GDM1 (cell line): ENCODE measurements around the gene PITPNC1.
"Not testable (repeated sequence)": the region's sequence is repeated elsewhere in the genome, so short reads cannot be mapped to it uniquely, and the experiment has no call there.

Experiments
- DNase-seq: peaks from one replicate; lab custom pipeline; 2025; lab: John Stamatoyannopoulos, UW

Gene PITPNC1

DNA sequence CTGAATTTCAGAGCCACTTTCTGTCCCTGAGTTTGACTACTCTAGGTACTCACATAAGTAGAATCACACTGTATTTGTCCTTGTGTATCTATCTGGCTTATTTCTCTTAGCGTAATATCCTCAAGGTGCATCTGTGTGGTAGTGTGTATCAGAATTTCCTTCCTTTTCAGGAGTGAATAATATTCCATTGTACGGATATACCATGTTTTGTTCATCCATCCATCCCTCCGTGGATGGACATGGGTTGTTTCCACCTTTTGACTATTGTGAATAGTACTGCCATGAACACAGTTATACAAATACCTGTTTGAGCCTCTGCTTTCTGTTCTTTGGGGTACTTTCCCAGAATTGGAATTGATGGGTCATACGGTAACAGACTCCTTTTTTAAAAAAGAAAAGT, 111.7 kb downstream of the PITPNC1 start:
- no peak for DNase-seq

- DNase-seq, result no peak
Observed at GRCh38 chr17:67489273-67489672, 112.2 kb downstream of the PITPNC1 start.

DNA sequence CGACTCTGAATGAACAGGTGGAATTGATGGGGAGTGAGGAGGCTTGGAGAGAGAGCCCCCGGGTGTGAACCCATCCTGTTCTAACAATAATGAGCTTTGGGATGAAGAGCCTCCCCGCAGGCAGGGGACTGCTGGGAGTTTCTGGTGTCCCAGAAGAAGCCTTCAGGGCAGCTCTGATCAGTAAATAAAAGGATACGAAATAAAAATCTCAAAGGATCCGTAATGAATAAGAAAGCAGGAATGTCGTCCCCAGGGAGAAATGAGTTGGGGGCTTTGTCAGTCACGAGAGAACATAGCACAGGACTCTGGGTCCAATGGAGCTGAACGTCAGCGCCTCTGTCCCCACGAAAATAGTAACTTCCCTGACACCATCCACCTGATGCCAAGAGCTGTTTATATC, 113.4 kb downstream of the PITPNC1 start:
- DNase-seq, result no peak

DNA sequence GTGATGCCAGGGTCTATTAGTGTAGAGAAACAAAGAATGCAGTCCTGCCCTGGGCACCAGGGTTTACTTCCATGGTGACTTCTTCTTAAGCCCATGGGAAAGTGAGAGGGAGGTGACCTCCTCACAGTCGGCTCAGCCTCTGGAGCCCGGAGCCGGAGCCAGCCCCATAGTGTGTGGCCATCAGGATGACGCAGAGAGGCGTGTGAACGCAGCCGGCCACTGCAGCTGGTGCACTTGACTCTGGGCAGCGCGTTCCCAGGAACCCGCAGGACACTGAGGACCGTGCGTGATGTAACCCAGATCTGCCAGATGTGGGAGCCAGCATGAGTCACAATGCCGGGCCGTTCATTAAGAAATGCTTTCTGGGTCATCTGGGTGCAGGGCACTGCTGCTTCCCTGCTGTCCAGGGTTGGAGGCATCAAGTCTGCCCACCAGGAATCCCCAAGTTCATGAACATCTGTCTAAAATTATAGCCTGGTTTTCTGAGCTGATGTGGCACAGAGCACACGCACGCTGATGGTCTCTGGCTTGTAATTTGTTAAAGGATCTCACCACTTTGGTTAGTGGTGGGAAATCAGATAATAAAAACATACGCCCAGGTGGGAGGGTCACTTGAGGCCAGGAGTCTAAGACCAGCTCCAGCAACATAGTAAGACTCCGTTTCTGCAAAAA, 114.1 kb downstream of the PITPNC1 start:
- DNase-seq, result no peak

- DNase-seq, result no peak
Observed at GRCh38 chr17:67491681-67492024, 114.6 kb downstream of the PITPNC1 start.

DNA sequence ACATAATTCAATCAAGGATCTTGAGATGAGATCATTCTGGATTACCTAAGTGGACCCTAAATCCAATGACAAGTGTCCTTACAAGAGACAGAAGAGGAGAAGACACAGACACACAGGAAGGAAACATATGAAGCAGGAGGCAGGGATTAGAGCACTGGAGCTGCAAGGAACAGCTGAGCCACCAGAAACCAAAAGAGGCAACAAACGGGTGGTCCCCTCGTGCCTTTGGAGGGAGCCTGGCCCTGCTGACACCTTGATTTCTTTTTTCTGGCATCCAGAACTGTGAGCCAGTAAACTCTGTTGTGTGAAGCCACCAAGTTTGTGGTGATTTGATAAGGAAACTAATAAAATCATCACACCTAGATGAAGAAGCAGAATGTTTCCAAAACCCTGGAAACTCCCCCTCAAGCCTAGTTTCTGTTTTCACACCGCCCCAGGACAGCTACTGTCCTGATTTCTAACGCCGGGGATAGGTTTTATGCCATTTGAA, 115.2 kb downstream of the PITPNC1 start:
- no peak for DNase-seq

GRCh38 chr17:67492824-67493517, 115.9 kb downstream of the PITPNC1 start:
- no peak for DNase-seq

GRCh38 chr17:67493812-67494211, 116.7 kb downstream of the PITPNC1 start:
- DNase-seq, result no peak

DNA sequence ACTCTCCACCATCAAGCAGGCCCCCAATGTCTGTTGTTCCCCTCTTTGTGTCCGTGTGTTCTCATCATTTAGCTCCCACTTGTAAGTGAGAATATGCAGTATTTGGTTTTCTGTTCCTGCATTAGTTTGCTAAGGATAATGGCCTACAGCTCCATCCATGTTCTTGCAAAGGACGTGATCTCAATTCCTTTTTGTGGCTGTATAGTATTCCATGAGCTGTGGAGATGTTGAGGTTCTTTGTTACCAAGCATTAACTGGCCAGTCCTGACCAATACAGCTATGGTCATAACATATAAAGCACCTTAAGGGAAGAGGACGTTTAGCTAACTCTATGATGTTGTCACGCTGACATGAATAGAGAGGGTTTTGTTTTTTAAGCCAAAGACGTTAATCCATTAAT, 118.5 kb downstream of the PITPNC1 start:
- not testable (repeated sequence) for DNase-seq

- no peak for DNase-seq
Observed at GRCh38 chr17:67496286-67496685, 119.2 kb downstream of the PITPNC1 start.

DNA sequence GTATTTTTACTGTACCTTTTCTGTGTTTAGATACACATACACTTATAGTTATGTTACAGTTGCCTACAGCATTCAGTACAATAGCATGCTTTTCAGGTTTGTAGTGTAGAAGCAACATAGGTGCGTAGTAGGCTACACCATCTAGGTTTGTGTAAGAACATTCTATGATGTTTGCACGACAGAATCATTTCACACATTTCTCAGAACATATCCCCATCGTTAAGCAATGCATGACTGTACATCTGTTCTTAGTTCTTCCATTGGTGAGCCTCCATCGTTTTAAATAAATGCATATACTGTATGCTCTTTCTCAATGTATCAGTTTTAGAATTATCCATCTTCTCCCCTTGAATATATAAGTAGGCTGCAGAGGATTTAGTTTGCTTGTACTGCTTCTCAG, 122.6 kb downstream of the PITPNC1 start:
- DNase-seq, result no peak

DNA sequence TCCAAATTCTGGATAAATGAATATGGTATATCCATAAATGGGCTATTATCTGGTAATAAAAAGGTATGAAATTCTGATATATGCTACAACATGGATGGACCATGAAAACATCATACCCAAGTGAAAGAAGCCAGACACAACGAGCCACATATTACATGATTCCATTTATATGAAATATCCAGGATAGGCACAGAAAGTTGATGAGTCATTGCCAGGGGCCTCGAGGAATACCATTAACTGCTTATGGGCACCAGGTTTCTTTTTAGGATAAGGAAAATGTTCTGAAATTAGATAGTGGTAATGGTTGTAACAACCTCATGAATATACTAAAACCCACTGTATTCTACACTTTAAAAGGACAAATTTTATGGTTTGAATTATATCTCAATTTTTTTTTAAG, 123.2 kb downstream of the PITPNC1 start:
- DNase-seq, result no peak

DNA sequence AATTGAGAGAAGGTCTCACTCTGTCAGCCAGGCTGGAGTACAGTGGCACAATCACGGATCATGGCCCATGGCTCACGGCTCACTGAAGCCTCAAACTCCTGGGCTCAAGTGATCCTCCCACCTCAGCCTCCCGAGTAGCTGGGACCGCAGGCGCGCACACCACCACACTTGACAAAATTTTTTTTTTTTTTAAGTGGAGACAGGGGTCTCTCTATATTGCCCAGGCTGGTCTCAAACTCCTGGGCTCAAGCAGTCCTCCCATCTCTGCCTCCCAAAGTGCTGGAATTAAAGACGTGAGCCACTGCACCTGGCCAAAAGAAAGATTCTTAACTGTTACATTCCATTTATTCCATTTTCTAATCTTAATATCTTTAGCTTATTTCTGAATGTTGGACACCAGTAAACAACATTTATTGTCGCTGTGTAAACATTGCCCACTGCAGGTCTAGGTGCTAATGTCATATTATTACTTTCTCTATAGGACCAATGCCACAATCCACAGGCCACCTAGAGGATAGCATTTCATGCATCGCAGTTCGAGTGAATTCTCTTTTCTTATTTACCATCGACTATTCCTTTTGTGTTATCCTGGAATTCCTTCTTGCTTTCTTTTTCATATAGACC, 123.7 kb downstream of the PITPNC1 start:
- no peak for DNase-seq

GRCh38 chr17:67502151-67502550, 125.1 kb downstream of the PITPNC1 start:
- DNase-seq, result no peak

- no peak for DNase-seq
Observed at GRCh38 chr17:67503184-67503583, 126.1 kb downstream of the PITPNC1 start.

GRCh38 chr17:67503739-67504138, 126.7 kb downstream of the PITPNC1 start:
- DNase-seq, result no peak

DNA sequence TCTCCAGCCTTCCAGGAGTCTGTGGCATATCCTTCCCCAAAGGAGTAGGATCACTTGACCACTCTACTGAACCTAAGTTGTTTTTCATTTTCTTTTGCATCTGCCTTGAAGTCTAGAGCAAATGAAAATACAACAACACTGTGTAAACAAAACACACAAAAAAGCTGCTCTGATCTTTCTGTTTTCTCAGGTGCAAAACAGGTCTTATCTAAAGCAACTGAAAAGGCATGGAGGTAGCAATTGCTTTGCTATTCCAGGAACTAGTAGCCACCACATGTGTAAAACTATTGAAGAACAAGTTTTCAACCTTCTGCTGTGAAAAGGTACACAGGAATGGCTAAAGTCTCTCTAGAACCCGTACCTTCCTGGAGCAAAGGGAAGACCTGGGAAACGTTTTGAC, 127.1 kb downstream of the PITPNC1 start:
- DNase-seq, result no peak

DNA sequence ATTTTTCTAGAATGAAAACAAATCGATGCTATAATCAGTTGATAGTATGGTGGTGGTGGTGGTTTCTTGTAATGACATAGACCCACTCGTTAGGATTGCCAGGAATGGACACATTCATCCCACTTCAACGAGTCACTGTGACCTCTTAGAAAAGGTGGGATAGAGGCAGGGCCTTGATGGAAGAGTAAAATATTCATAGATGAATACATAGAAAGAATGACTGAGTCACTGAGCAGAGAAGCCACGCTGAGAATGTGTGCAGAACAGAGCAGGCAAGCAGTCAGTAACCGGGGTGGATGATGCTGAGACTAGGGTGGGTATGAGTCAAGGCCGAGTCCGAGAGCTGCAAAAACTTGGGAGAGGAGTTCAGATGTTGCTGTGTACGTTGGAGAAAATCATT, 129.9 kb downstream of the PITPNC1 start:
- DNase-seq, result no peak

- DNase-seq, result no peak
Observed at GRCh38 chr17:67509390-67510287, 132.6 kb downstream of the PITPNC1 start.

GRCh38 chr17:67511012-67511411, 133.9 kb downstream of the PITPNC1 start:
- DNase-seq, result no peak

DNA sequence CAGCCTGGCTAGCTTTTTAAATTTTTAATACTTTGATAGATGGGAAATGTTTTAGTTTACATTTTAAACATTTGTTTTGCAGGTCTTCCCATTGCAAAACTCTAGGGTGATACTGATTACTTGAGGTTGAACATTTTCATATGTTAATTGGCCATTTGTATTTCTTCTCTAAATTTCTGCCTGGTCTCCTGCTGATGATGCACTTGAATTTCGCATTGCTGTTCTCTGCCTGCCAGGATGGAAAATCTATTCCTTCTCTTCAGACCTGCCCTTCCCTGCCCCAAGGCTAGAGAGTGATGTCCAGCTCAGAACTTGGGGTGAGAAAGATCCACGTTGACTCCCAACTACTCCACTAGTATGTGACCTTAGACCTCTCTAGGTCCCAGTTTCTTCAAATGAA, 134.7 kb downstream of the PITPNC1 start:
- DNase-seq, result no peak

DNA sequence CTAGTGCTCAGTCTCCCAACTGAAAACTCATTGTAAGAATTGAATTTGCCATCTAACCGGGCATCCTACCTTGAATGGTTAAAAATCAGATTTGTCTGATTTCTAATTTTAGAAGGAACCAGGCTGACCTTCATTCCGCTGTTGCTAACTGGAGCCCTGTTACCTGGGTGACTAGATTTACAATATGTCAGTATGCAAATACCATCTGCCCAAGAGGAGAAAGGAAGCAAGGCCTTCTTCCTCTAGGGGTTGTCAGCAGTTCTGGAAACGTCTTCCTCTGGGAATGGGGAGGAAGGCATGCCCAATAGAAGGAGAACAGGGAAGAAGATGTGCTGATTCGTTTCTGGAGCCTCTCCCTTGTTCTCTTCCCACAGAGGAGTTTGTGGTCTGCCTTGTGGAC, 137.9 kb downstream of the PITPNC1 start:
- no peak for DNase-seq
